CD4-positive, alpha-beta memory T cell (primary cell): ENCODE results near the gene ITPRID2. TPM values are rescaled to one million over a fixed set of nuclear protein-coding genes. Genes with fewer than 3 reads are reported as not detected.

Experiments
- CTCF ChIA-PET: fragments of 350-600 bp; sonication (Branson Sonifier 250); formaldehyde crosslinking; loops from one replicate; lab custom pipeline; 2021; ENCODE audit warnings: inconsistent platforms; ENCODE audit not compliant: partially characterized antibody; lab: Charles Lee
- POLR2A ChIA-PET: fragments of 350-600 bp; sonication (Branson Sonifier 250); formaldehyde crosslinking; loops from one replicate; lab custom pipeline; 2021; ENCODE audit not compliant: partially characterized antibody; lab: Charles Lee
- DNase-seq, 5 donors: peaks; one replicate each; pipeline versions ENCODE4 v3.0.0 to v3.0.0-alpha.2; 2020 to 2022; ENCODE audit warnings: mixed read lengths in 1 of 5
- H3K27ac ChIP-seq: one replicate; pipeline ENCODE4 v1.7.0; 2013; ENCODE audit warnings: low read depth, low read length
- H3K27me3 ChIP-seq: 2 replicates; pipeline ENCODE4 v1.7.0; 2013; ENCODE audit warnings: mild to moderate bottlenecking, low read length, moderate library complexity; ENCODE audit not compliant: insufficient read depth
- H3K36me3 ChIP-seq: 2 replicates; pipeline ENCODE4 v1.7.0; 2013; ENCODE audit warnings: mild to moderate bottlenecking, low read length, moderate library complexity; ENCODE audit not compliant: insufficient read depth
- H3K4me1 ChIP-seq: 2 replicates; pipeline ENCODE4 v1.7.0; 2013; ENCODE audit warnings: mild to moderate bottlenecking, low read length, moderate library complexity; ENCODE audit not compliant: insufficient read depth
- H3K4me3 ChIP-seq, 2 donors: one replicate each; pipeline ENCODE4 v1.7.0; 2013; ENCODE audit warnings: low read length in 2 of 2, mild to moderate bottlenecking in 1 of 2
- H3K9me3 ChIP-seq, 2 donors: one replicate each; pipeline ENCODE4 v1.7.0; 2013; ENCODE audit warnings: low read length in 2 of 2, control low read depth in 1 of 2; ENCODE audit not compliant: control insufficient read depth in 1 of 2
- H3K27ac Mint-ChIP-seq, 7 donors: one replicate each; pipeline ENCODE4 v1.8.0; 2020 to 2021; ENCODE audit warnings: mixed read lengths in 7 of 7, mild to moderate bottlenecking in 6 of 7, inconsistent platforms in 3 of 7, moderate library complexity in 3 of 7
- H3K27me3 Mint-ChIP-seq, 2 donors: one replicate each; pipeline ENCODE4 v1.8.0; 2020 to 2021; ENCODE audit warnings: mixed read lengths in 2 of 2
- H3K36me3 Mint-ChIP-seq, 2 donors: one replicate each; pipeline ENCODE4 v1.8.0; 2020 to 2021; ENCODE audit warnings: mixed read lengths in 2 of 2, inconsistent platforms in 1 of 2, mild to moderate bottlenecking in 1 of 2
- H3K4me1 Mint-ChIP-seq, 4 donors: one replicate each; pipeline ENCODE4 v1.8.0; 2020 to 2021; ENCODE audit warnings: mixed read lengths in 4 of 4, mild to moderate bottlenecking in 1 of 4
- H3K4me3 Mint-ChIP-seq, 8 donors: one replicate each; pipeline ENCODE4 v1.8.0; 2020 to 2021; ENCODE audit warnings: mixed read lengths in 8 of 8, mild to moderate bottlenecking in 7 of 8, moderate library complexity in 6 of 8, inconsistent platforms in 3 of 8
- H3K9me3 Mint-ChIP-seq, 8 donors: one replicate each; pipeline ENCODE4 v1.8.0; 2020 to 2021; ENCODE audit warnings: mixed read lengths in 8 of 8, mild to moderate bottlenecking in 5 of 8, inconsistent platforms in 3 of 8, moderate library complexity in 1 of 8
- intact Hi-C: fragments of 100-400 bp; cut with micrococcal nuclease; formaldehyde crosslinking; loops from one replicate; pipeline ENCODE4 v1.15.1; 2023
- polyA plus RNA-seq, 2 donors: library from polyadenylated mRNA; unstranded; fragments of 300-500 nt; fragmentation: Illumina TruSeq; gene quantifications; one replicate each; pipeline ENCODE4 v1.2.3, GENCODE V29; 2021
- total RNA-seq, 2 experiments: library from RNA; stranded (reverse); gene quantifications; one replicate each; pipeline ENCODE4 v1.2.3, GENCODE V29; 2021

Gene ITPRID2
- total and polyA plus RNA-seq, 4 experiments from 2014 or later = 3.8 to 38.8 (median 18.9) TPM

DNA sequence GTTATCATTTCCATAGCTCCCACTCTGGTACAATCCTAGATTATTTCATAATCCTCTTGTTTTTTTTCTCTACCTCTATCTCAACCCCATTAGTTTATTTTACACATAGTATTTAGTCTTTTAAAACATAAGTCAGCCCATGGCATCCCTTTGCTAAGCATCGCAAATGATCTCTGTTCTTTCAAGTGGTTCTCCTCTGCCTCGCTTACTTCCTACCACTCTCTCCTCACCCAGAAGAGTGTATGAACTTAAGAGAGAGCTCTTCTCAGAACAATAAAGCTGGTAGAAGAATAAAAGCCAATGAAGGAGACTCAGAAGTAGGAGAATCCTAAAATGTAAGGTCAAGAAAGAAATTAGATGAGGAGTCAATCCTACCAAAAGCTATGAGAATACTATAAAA lies 12.2 kb upstream of the ITPRID2 start:
- no peaks in the 10 kb centered on the region for H3K4me1 Mint-ChIP-seq
- H3K27ac ChIP-seq = no peak overlapping the region
- H3K4me1 ChIP-seq = no peaks in the 10 kb centered on the region
- H3K9me3 Mint-ChIP-seq = no peaks in the 10 kb centered on the region
- H3K27ac Mint-ChIP-seq = no peak overlapping the region
- no peaks in the 10 kb centered on the region for H3K36me3 Mint-ChIP-seq
- H3K27me3 Mint-ChIP-seq = peaks cover 4 to 9% of the 10 kb centered on the region in 2 donors
- H3K27me3 ChIP-seq = peaks cover 6% of the 10 kb centered on the region
- DNase-seq = no peak
- ChIA-PET POLR2A (no interaction called here), CTCF (no interaction called here)
- H3K9me3 ChIP-seq = no peaks in the 10 kb centered on the region
- no peak overlapping the region for H3K4me3 Mint-ChIP-seq
- intact Hi-C loops = no loop called here
- H3K36me3 ChIP-seq = no peaks in the 10 kb centered on the region
- no peak overlapping the region for H3K4me3 ChIP-seq

DNA sequence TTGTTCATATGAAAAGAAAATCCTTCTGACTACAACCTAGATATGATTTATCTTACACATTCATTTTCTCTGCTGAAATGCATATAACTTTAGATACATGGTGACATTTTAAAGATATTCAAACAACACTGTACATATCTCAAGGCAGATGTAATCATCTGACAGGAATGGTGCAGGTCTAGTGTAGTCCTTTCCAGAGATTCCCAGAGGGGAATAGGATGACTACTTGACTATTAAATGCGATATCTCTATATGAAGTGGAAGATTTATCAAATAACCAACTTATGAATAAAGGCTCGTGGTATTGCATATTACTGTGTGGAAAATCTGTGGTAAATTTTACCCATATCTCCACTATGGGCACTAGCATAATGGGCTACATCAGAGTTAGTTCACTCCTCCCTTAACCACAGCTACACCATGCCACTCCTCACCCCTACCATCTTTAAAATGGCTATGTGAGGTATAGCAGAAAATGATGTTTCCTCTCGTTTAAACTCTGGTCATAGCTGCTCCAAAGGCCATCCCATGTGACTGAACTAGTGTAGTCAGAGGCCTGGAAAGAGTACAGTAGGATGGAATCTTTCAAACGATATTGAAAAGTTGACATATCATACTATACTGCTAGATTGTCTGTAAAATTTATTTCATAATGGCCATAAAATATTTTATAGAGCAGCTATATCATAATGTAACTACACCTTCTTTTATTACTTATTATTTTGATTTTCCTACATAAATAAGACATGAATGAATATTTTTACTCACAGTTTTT lies 9.1 kb upstream of the ITPRID2 start:
- Histone ChIP-seq H3K27me3 (peaks cover 22% of the 10 kb centered on the region), H3K27ac (no peak overlapping the region), H3K4me1 (no peaks in the 10 kb centered on the region), H3K36me3 (no peaks in the 10 kb centered on the region), H3K9me3 (no peaks in the 10 kb centered on the region), H3K4me3 (no peak overlapping the region)
- Mint-ChIP-seq H3K27me3 (peaks cover 15 to 25% of the 10 kb centered on the region in 2 donors), H3K36me3 (no peaks in the 10 kb centered on the region), H3K9me3 (no peaks in the 10 kb centered on the region), H3K27ac (no peak overlapping the region), H3K4me1 (no peaks in the 10 kb centered on the region), H3K4me3 (no peak overlapping the region)
- ChIA-PET CTCF (no interaction called here), POLR2A (no interaction called here)
- no peak for DNase-seq
- intact Hi-C loops = no loop called here

DNA sequence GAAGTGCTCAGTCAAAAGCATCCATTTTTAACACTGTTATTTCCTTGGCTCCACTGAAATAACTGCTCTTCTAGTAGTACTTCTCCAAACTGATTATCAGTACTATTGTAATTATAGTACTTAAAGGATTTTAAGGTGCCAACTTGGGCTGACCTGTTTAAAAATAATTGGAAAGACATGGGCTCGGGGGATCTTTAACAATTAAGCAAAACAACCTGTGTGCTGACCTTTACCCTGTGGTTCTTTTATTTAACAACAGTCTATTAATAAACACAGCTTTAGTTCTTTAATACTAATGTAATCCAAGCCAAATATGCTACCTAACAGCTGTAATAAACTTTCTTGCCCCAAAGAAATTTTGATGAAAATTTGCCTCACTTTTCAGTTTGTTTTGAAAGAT lies 6.9 kb upstream of the ITPRID2 start:
- no peak overlapping the region for H3K27ac Mint-ChIP-seq
- ChIA-PET CTCF (no interaction called here), POLR2A (no interaction called here)
- H3K4me3 ChIP-seq = no peak overlapping the region
- H3K4me1 Mint-ChIP-seq = no peaks in the 10 kb centered on the region
- H3K36me3 ChIP-seq = no peaks in the 10 kb centered on the region
- DNase-seq = no peak
- H3K9me3 Mint-ChIP-seq = no peaks in the 10 kb centered on the region
- H3K27ac ChIP-seq = no peak overlapping the region
- no peaks in the 10 kb centered on the region for H3K4me1 ChIP-seq
- intact Hi-C loops = no loop called here
- H3K4me3 Mint-ChIP-seq = no peak overlapping the region
- H3K9me3 ChIP-seq = no peaks in the 10 kb centered on the region
- peaks cover 18 to 29% of the 10 kb centered on the region in 2 donors for H3K27me3 Mint-ChIP-seq
- H3K36me3 Mint-ChIP-seq = no peaks in the 10 kb centered on the region
- H3K27me3 ChIP-seq = peaks cover 22% of the 10 kb centered on the region

DNA sequence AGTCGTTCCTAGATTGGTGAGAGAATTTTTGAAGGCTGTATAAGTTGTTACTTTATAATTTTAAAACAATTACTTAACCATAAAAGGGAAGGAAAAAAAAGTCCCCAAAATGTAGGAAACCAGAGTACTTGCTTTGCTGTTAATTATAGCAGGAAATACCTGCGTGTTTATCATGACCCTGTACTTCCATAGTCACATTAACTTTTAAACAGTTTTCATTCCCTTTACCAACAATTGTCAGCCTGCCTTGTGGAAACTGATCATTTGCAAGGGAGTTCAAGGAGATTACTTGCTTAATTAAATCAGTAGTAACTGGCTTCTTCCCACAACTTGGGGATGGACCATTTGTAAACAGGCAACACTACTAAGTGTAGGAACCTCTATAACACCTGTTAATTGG lies 6.4 kb upstream of the ITPRID2 start:
- Histone ChIP-seq H3K9me3 (no peaks in the 10 kb centered on the region), H3K4me3 (no peak overlapping the region), H3K36me3 (no peaks in the 10 kb centered on the region), H3K27ac (no peak overlapping the region), H3K27me3 (peaks cover 22% of the 10 kb centered on the region), H3K4me1 (no peaks in the 10 kb centered on the region)
- Mint-ChIP-seq H3K27me3 (peaks cover 21 to 29% of the 10 kb centered on the region in 2 donors), H3K4me1 (peaks cover 0 to 2% (median 0%) of the 10 kb centered on the region in 4 donors), H3K27ac (no peak overlapping the region), H3K36me3 (no peaks in the 10 kb centered on the region), H3K4me3 (no peak overlapping the region), H3K9me3 (no peaks in the 10 kb centered on the region)
- no peak for DNase-seq
- CTCF ChIA-PET = no interaction called here
- intact Hi-C loops = no loop called here
- POLR2A ChIA-PET = no interaction called here

DNA sequence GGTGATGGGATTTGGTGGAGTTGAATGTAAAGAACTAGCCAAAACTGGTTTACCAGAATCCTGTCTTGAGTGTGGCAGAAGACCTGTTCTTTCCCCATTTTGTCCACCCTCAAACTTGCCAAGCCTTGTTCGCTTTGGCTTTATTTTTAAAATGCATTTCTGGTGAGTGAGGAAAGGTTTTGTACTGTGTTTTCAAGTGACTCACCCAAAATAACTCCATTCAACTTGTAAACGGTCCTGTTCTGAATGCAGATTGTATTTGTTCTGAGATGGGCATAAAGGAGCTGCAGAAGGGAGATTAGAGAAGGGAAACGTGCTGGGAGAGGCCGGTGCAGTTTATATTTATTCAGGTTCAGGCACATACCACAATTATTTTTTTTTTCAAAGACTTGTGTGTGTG lies 5.3 kb upstream of the ITPRID2 start:
- H3K4me3 Mint-ChIP-seq = no peak overlapping the region
- Histone ChIP-seq H3K36me3 (no peaks in the 10 kb centered on the region), H3K27me3 (peaks cover 22% of the 10 kb centered on the region), H3K27ac (no peak overlapping the region), H3K9me3 (no peaks in the 10 kb centered on the region), H3K4me1 (peaks cover 3% of the 10 kb centered on the region), H3K4me3 (no peak overlapping the region)
- POLR2A ChIA-PET = no interaction called here
- H3K27ac Mint-ChIP-seq = no peak overlapping the region
- H3K9me3 Mint-ChIP-seq = no peaks in the 10 kb centered on the region
- CTCF ChIA-PET = no interaction called here
- no peak for DNase-seq
- intact Hi-C loops = no loop called here
- H3K36me3 Mint-ChIP-seq = peaks cover 0 to under 1% of the 10 kb centered on the region in 2 donors
- H3K4me1 Mint-ChIP-seq = peaks cover 2 to 10% (median 3%) of the 10 kb centered on the region in 4 donors
- peaks cover 25 to 36% of the 10 kb centered on the region in 2 donors for H3K27me3 Mint-ChIP-seq

DNA sequence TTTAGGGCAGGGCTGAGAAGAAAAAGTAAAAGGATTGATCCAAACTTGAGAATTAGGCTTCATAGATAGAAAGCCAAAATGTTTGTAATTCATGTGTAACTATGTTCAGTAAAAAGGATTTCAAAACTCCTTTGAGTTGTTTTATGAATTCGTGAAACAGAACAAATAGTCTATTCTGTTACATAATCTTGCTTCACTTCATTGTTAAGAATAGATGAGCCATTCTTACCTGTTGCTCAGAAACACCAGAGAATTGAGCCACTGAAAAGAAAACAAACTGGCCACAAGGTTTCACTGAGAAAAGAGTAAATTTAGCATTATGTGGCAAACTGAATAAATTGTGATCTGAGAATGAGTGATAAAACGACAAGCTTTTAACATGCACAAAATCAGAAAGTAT lies 4.5 kb upstream of the ITPRID2 start:
- intact Hi-C loops = no loop called here
- POLR2A ChIA-PET = no interaction called here
- H3K4me1 Mint-ChIP-seq = peaks cover 3 to 14% (median 5%) of the 10 kb centered on the region in 4 donors
- H3K36me3 Mint-ChIP-seq = peaks cover 0 to 2% of the 10 kb centered on the region in 2 donors
- H3K27ac ChIP-seq = no peak overlapping the region
- H3K27ac Mint-ChIP-seq = no peak overlapping the region
- CTCF ChIA-PET = no interaction called here
- peaks cover 5% of the 10 kb centered on the region for H3K4me1 ChIP-seq
- DNase-seq = no peak
- peaks cover 22% of the 10 kb centered on the region for H3K27me3 ChIP-seq
- H3K4me3 ChIP-seq = no peak overlapping the region
- no peak overlapping the region for H3K4me3 Mint-ChIP-seq
- no peaks in the 10 kb centered on the region for H3K9me3 ChIP-seq
- peaks cover 24 to 38% of the 10 kb centered on the region in 2 donors for H3K27me3 Mint-ChIP-seq
- H3K9me3 Mint-ChIP-seq = no peaks in the 10 kb centered on the region
- no peaks in the 10 kb centered on the region for H3K36me3 ChIP-seq

DNA sequence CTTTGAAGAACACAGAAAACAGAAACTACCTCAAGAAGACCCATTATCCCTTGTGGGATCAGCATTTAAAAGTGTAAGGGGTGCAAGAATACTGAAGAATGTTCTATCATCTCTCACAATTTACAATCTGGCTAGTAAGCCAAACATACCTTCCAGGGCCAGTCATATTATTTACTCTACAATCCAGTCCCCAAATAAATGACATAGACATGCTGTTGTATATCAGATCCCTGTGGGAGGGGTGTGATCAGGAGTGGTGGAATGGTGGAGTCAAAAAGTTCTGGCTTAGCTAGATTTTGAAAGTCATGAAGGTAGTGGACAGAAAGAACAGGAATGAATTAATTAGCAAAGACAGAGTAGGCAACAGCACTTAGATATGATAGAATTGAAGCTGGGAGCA lies 1.8 kb upstream of the ITPRID2 start:
- Histone ChIP-seq H3K9me3 (no peaks in the 10 kb centered on the region), H3K4me3 (no peak overlapping the region), H3K27me3 (peaks cover 16% of the 10 kb centered on the region), H3K4me1 (peaks cover 25% of the 10 kb centered on the region), H3K36me3 (no peaks in the 10 kb centered on the region), H3K27ac (no peak overlapping the region)
- DNase-seq = no peak
- Mint-ChIP-seq H3K27ac (peak overlapping the region in 1 of 7 donors; percentile 63), H3K27me3 (peaks cover 21 to 26% of the 10 kb centered on the region in 2 donors), H3K4me3 (peak overlapping the region in 4 of 8 donors; percentile 5 to 67 (median 21)), H3K36me3 (peaks cover 0 to 8% of the 10 kb centered on the region in 2 donors), H3K4me1 (peaks cover 19 to 40% (median 24%) of the 10 kb centered on the region in 4 donors), H3K9me3 (no peaks in the 10 kb centered on the region)
- intact Hi-C loops = loop anchor here (5.0 to 10.0 kb wide), 4 partner anchors 432 to 1885 kb away; partner anchors contain the start of genes CWC22, DNAJC10, ITGA4 and NCKAP1
- ChIA-PET CTCF (interaction anchor here (5.6 kb wide), 1 partner anchor 13 kb away, joined by 44 read pairs; no protein-coding TSS in a partner anchor), POLR2A (no interaction called here)
